Uterus (tissue), 4 donors: ENCODE data around the gene SETSIP. TPM values are rescaled to one million over a fixed set of nuclear protein-coding genes. Genes with fewer than 3 reads are reported as not detected.

ENCODE experiments used
- DNase-seq, 2 donors: peaks; one replicate each; pipeline ENCODE4 v3.0.0-alpha.2; 2019 to 2020
- H3K27ac ChIP-seq, 2 donors: fragments of 200-600 bp; sonication (generic); 1 replicate in 1 of 2; 2 replicates in 1 of 2; pipeline ENCODE4 v1.5.1; 2016 to 2018
- H3K27me3 ChIP-seq, 2 donors: fragments of 200-600 bp; sonication (generic); one replicate each; pipeline ENCODE4 v1.5.1; 2018 to 2019; ENCODE audit warnings: control low read depth in 1 of 2
- H3K36me3 ChIP-seq, 2 donors: fragments of 200-600 bp; sonication (generic); one replicate each; pipeline ENCODE4 v1.5.1; 2019; ENCODE audit warnings: control low read depth in 1 of 2
- H3K4me1 ChIP-seq, 2 donors: fragments of 200-600 bp; sonication (generic); one replicate each; pipeline ENCODE4 v1.5.1; 2018 to 2019; ENCODE audit warnings: control low read depth in 1 of 2
- H3K4me3 ChIP-seq, 2 donors: fragments of 200-600 bp; sonication (generic); 1 replicate in 1 of 2; 2 replicates in 1 of 2; pipeline ENCODE4 v1.5.1; 2018 to 2019; ENCODE audit warnings: mild to moderate bottlenecking in 1 of 2
- H3K9me3 ChIP-seq, 2 donors: fragments of 200-600 bp; sonication (generic); one replicate each; pipeline ENCODE4 v1.5.1; 2019; ENCODE audit warnings: control low read depth in 1 of 2
- CTCF ChIP-seq, 4 experiments: fragments of 200-600 bp in 2 of 4; fragments of 450-650 bp in 2 of 4; sonication (generic) in 2 of 4; IDR thresholded peaks; one replicate each; pipeline ENCODE4 v1.5.1; 2016 to 2019; ENCODE audit warnings: antibody characterized with exemption in 4 of 4, mild to moderate bottlenecking in 2 of 4, moderate library complexity in 1 of 4
- POLR2A ChIP-seq, 2 donors: fragments of 450-650 bp; IDR thresholded peaks; one replicate each; pipeline ENCODE4 v1.6.1; 2016; ENCODE audit warnings: antibody characterized with exemption in 2 of 2, mild to moderate bottlenecking in 1 of 2, moderate library complexity in 1 of 2
- intact Hi-C: fragments of 100-400 bp; cut with DNase I; formaldehyde crosslinking; loops from one replicate; pipeline ENCODE4 v1.15.1; 2023; ENCODE audit warnings: low total_unique reads
- total RNA-seq, 4 donors: library from RNA; depleted of rRNA in 3 of 4; stranded (reverse); fragments of >200 nt in 3 of 4; gene quantifications; one replicate each; pipeline versions ENCODE4 v1.1.0 to v1.2.4, GENCODE V29; 2014 to 2023
- donor health status: DM: yes; HTN: yes; CAD: no.

The SETSIP gene
- total RNA-seq, 4 donors from 2014 or later = not detected

DNA sequence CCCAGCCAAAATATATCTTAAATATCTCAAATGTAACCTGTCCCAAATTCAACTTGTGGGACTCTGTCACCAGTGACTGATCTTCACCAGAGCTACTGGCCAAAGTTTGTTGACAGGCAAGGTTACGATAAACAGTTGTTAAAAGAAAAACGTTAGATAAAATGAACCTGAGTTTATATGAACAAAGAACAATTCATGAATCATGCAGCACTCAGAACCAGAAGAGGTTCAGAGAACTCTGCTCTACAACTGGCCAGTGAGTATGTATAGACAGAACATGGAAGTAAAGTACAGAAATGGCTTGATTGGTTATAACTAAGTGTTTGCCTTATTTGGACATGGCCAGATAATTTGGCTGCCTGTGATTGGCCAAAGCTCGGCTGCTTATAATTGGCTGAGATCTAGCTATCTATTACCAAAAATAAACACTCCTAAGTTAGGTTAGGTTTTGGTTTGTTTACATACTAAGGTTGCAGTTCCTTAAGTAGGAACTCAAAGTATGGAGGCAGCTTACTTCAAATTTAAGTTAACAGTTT, 30.4 kb upstream of the SETSIP start:
- Histone ChIP-seq H3K9me3 (no peaks in the 10 kb centered on the region), H3K4me1 (no peaks in the 10 kb centered on the region), H3K36me3 (no peaks in the 10 kb centered on the region), H3K27ac (no peak overlapping the region), H3K4me3 (no peak overlapping the region), H3K27me3 (no peaks in the 10 kb centered on the region)
- TF ChIP-seq CTCF (IDR thresholded peaks at IDR 0.05) (no peak), POLR2A (IDR thresholded peaks at IDR 0.05) (no peak)
- no peak for DNase-seq
- intact Hi-C loops = no loop called here

DNA sequence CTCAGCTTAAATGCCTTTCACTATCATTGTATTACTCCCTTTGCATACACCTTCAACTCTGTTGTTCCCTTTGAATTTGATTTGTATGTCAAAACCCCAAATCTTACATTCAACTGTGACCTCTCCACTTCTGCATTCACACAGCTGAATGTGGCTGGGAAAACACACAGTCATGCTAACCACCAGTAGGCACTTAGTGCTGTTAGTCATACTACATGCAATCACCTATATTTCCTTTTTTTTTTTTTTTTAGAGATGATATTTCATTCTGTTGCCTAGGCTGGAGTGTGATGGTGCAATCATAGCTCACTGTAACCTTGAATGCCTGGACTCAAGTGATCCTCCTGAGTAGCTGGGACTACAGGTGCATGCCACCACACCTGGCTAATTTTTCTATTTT, 21.1 kb upstream of the SETSIP start:
- intact Hi-C loops = no loop called here
- Histone ChIP-seq H3K4me3 (no peak overlapping the region), H3K27ac (no peak overlapping the region), H3K9me3 (no peaks in the 10 kb centered on the region), H3K36me3 (no peaks in the 10 kb centered on the region), H3K4me1 (no peaks in the 10 kb centered on the region), H3K27me3 (no peaks in the 10 kb centered on the region)
- TF ChIP-seq CTCF (IDR thresholded peaks at IDR 0.05) (no peak), POLR2A (IDR thresholded peaks at IDR 0.05) (no peak)
- DNase-seq = no peak

DNA sequence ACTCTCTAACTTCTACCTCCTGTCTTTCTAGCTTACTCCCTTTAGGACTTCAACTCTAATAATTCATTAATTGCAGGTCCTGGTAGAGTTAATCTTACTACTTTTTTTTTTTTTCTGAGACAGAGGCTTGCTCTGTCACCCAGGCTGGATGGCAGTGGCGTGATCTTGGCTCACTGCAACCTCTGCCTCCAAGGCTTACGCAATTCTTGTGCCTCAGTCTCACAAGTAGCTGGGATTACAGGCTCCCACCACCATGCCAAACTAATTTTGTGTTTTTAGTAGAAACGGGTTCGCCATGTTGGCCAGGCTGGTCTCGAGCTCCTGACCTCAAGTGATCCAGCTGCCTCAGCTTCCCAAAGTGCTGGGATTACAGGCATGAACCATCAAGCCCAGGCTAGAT, 20.7 kb upstream of the SETSIP start:
- Histone ChIP-seq H3K4me3 (no peak overlapping the region), H3K27me3 (no peaks in the 10 kb centered on the region), H3K4me1 (no peaks in the 10 kb centered on the region), H3K27ac (no peak overlapping the region), H3K36me3 (no peaks in the 10 kb centered on the region), H3K9me3 (no peaks in the 10 kb centered on the region)
- TF ChIP-seq POLR2A (IDR thresholded peaks at IDR 0.05) (no peak), CTCF (IDR thresholded peaks at IDR 0.05) (no peak)
- intact Hi-C loops = no loop called here
- DNase-seq = no peak

- Histone ChIP-seq H3K9me3 (no peaks in the 10 kb centered on the region), H3K4me1 (no peaks in the 10 kb centered on the region), H3K27me3 (no peaks in the 10 kb centered on the region), H3K4me3 (no peak overlapping the region), H3K27ac (no peak overlapping the region), H3K36me3 (no peaks in the 10 kb centered on the region)
- DNase-seq = no peak
- intact Hi-C loops = no loop called here
- TF ChIP-seq CTCF (IDR thresholded peaks at IDR 0.05) (no peak), POLR2A (IDR thresholded peaks at IDR 0.05) (no peak)
These were observed 19.4 kb upstream of the SETSIP start for GRCh38 chr1:92094595-92094994.

DNA sequence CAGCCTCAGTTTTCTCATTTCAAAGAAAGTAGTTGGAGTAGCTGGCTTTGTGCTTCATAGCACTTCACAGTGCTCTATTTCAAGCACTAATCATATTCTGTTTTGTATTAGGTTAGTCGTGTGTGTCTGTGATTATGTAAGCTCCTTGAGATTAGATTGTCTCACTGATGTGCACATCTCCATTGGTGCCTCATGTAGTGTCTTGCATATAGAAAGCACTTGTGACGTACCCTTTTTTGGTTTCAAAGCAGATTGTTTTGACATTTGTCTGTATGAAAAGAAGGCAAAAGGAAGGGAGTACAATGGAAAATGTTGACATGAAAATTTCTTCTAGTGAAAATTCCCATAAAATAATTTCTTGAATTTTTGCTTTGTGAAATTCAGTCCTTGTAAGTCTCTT, 18.9 kb upstream of the SETSIP start:
- TF ChIP-seq CTCF (IDR thresholded peaks at IDR 0.05) = no peak
- no peak for TF ChIP-seq POLR2A (IDR thresholded peaks at IDR 0.05)
- H3K4me3 ChIP-seq = no peak overlapping the region
- DNase-seq = no peak
- no peaks in the 10 kb centered on the region for H3K4me1 ChIP-seq
- intact Hi-C loops = no loop called here
- no peaks in the 10 kb centered on the region for H3K9me3 ChIP-seq
- H3K27ac ChIP-seq = no peak overlapping the region
- no peaks in the 10 kb centered on the region for H3K36me3 ChIP-seq
- H3K27me3 ChIP-seq = no peaks in the 10 kb centered on the region
